GM23338 (cell line): ENCODE results near the gene SLC16A9.

Source experiments
- EZH2 ChIP-seq: fragments of 200-600 bp; sonication (generic); IDR thresholded peaks from one replicate; pipeline ENCODE4 v1.8.0; 2017; ENCODE audit warnings: antibody characterized with exemption, mild to moderate bottlenecking, low read depth; ENCODE audit not compliant: unreplicated experiment
- NANOG ChIP-seq: IDR thresholded peaks from 2 replicates; pipeline ENCODE4 v1.6.1; 2016; ENCODE audit warnings: antibody characterized with exemption, borderline replicate concordance
- POLR2AphosphoS5 ChIP-seq: IDR thresholded peaks from 2 replicates; pipeline ENCODE4 v1.6.1; 2016; ENCODE audit warnings: antibody characterized with exemption, low read depth
- TF ChIP-seq, protein P1 (sequence below), 2 experiments: fragments of 200-600 bp in 1 of 2; sonication (generic) in 1 of 2; conservative IDR thresholded peaks; 2 replicates each; pipeline versions ENCODE4 v1.5.1 to v1.6.1; 2016 to 2017; ENCODE audit warnings: antibody characterized with exemption in 2 of 2, low read depth in 2 of 2, mild to moderate bottlenecking in 2 of 2, moderate library complexity in 1 of 2
- TF ChIP-seq, protein P2 (sequence below): IDR thresholded peaks from one replicate; pipeline ENCODE4 v1.6.1; 2018; ENCODE audit warnings: antibody characterized with exemption; ENCODE audit not compliant: unreplicated experiment

- TF ChIP-seq EZH2 (no peak), NANOG (no peak), POLR2AphosphoS5 (no peak)
- TF ChIP-seq, protein P1, sequence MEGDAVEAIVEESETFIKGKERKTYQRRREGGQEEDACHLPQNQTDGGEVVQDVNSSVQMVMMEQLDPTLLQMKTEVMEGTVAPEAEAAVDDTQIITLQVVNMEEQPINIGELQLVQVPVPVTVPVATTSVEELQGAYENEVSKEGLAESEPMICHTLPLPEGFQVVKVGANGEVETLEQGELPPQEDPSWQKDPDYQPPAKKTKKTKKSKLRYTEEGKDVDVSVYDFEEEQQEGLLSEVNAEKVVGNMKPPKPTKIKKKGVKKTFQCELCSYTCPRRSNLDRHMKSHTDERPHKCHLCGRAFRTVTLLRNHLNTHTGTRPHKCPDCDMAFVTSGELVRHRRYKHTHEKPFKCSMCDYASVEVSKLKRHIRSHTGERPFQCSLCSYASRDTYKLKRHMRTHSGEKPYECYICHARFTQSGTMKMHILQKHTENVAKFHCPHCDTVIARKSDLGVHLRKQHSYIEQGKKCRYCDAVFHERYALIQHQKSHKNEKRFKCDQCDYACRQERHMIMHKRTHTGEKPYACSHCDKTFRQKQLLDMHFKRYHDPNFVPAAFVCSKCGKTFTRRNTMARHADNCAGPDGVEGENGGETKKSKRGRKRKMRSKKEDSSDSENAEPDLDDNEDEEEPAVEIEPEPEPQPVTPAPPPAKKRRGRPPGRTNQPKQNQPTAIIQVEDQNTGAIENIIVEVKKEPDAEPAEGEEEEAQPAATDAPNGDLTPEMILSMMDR (conservative IDR thresholded peaks at IDR 0.05; ENCODE audit: low read depth in 2 of 2): no peak
- TF ChIP-seq, protein P2, sequence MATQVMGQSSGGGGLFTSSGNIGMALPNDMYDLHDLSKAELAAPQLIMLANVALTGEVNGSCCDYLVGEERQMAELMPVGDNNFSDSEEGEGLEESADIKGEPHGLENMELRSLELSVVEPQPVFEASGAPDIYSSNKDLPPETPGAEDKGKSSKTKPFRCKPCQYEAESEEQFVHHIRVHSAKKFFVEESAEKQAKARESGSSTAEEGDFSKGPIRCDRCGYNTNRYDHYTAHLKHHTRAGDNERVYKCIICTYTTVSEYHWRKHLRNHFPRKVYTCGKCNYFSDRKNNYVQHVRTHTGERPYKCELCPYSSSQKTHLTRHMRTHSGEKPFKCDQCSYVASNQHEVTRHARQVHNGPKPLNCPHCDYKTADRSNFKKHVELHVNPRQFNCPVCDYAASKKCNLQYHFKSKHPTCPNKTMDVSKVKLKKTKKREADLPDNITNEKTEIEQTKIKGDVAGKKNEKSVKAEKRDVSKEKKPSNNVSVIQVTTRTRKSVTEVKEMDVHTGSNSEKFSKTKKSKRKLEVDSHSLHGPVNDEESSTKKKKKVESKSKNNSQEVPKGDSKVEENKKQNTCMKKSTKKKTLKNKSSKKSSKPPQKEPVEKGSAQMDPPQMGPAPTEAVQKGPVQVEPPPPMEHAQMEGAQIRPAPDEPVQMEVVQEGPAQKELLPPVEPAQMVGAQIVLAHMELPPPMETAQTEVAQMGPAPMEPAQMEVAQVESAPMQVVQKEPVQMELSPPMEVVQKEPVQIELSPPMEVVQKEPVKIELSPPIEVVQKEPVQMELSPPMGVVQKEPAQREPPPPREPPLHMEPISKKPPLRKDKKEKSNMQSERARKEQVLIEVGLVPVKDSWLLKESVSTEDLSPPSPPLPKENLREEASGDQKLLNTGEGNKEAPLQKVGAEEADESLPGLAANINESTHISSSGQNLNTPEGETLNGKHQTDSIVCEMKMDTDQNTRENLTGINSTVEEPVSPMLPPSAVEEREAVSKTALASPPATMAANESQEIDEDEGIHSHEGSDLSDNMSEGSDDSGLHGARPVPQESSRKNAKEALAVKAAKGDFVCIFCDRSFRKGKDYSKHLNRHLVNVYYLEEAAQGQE: no peak
These were observed 41.6 kb downstream of the SLC16A9 start for GRCh38 chr10:59668096-59668495.
